A673 (cell line): ENCODE measurements around the gene C3orf52. TPM values are rescaled to one million over a fixed set of nuclear protein-coding genes. Genes with fewer than 3 reads are reported as not detected.
"Not testable (repeated sequence)": the region's sequence is repeated elsewhere in the genome, so short reads cannot be mapped to it uniquely, and the experiment has no call there.

Experiments
- Bru-seq: library from RNA; stranded (reverse); fragments of 400-500 nt; gene quantifications from one replicate; lab custom pipeline; 2021; lab: Mats Ljungman, UMichigan
- BruChase-seq, 2 experiments: library from RNA; stranded (reverse); fragments of 400-500 nt; gene quantifications; one replicate each; lab custom pipeline; 2021; lab: Mats Ljungman, UMichigan
- BruUV-seq: library from RNA; stranded (reverse); fragments of 400-500 nt; replicated peaks from 2 replicates; lab custom pipeline; 2021; lab: Mats Ljungman, UMichigan
- CTCF ChIA-PET: fragments of 300-600 bp; sonication (Branson Sonifier 250); formaldehyde crosslinking; loops from one replicate; lab custom pipeline; 2022; ENCODE audit warnings: antibody characterized with exemption; lab: Charles Lee
- POLR2A ChIA-PET: fragments of 300-600 bp; sonication (Branson Sonifier 250); formaldehyde crosslinking; loops from one replicate; lab custom pipeline; 2022; ENCODE audit warnings: antibody characterized with exemption; ENCODE audit not compliant: low non-redundant PET; lab: Charles Lee
- DNase-seq: peaks from one replicate; pipeline ENCODE4 v3.0.0-alpha.2; 2015; ENCODE audit warnings: low spot score
- H3K27ac ChIP-seq: fragments of 200-600 bp; sonication (generic); 2 replicates; pipeline ENCODE4 v1.5.1; 2016; ENCODE audit warnings: mixed run types, low read depth, mild to moderate bottlenecking, mixed read lengths, antibody characterized with exemption, low read length; ENCODE audit not compliant: poor library complexity, severe bottlenecking
- H3K27me3 ChIP-seq: fragments of 200-600 bp; sonication (generic); replicated peaks from 2 replicates; pipeline ENCODE4 v1.6.1; 2017; ENCODE audit warnings: mixed run types, low read depth, mild to moderate bottlenecking, mixed read lengths, antibody characterized with exemption, low read length; ENCODE audit not compliant: insufficient read depth, poor library complexity
- H3K36me3 ChIP-seq: fragments of 200-600 bp; sonication (generic); 2 replicates; pipeline ENCODE4 v1.6.1; 2016; ENCODE audit warnings: mixed run types, mild to moderate bottlenecking, mixed read lengths, antibody characterized with exemption, low read length; ENCODE audit not compliant: insufficient read depth, poor library complexity, severe bottlenecking
- H3K4me1 ChIP-seq: fragments of 200-600 bp; sonication (generic); 2 replicates; pipeline ENCODE4 v1.6.1; 2017; ENCODE audit warnings: mixed run types, mild to moderate bottlenecking, mixed read lengths, antibody characterized with exemption, low read length; ENCODE audit not compliant: insufficient read depth, poor library complexity, severe bottlenecking
- H3K4me3 ChIP-seq: fragments of 200-600 bp; sonication (generic); 2 replicates; pipeline ENCODE4 v1.5.1; 2016; ENCODE audit warnings: low read depth, mixed run types, mild to moderate bottlenecking, mixed read lengths, low read length; ENCODE audit not compliant: poor library complexity, severe bottlenecking
- H3K9me3 ChIP-seq: fragments of 200-600 bp; sonication (generic); 2 replicates; pipeline ENCODE4 v1.6.1; 2016; ENCODE audit warnings: mixed run types, low read depth, mild to moderate bottlenecking, mixed read lengths, antibody characterized with exemption, low read length; ENCODE audit not compliant: poor library complexity, severe bottlenecking
- CTCF ChIP-seq: fragments of 300-800, 200-600 bp; sonication (generic); conservative IDR thresholded peaks from 2 replicates; pipeline ENCODE4 v1.5.1; 2017; ENCODE audit warnings: low read depth, mild to moderate bottlenecking, antibody characterized with exemption, low read length, moderate library complexity, mixed read lengths
- EZH2 ChIP-seq: fragments of 200-600 bp; sonication (generic); IDR thresholded peaks from 2 replicates; pipeline ENCODE4 v1.6.1; 2017; ENCODE audit warnings: borderline replicate concordance, low read depth, mild to moderate bottlenecking, mixed read lengths, antibody characterized with exemption, low read length; ENCODE audit not compliant: poor library complexity, severe bottlenecking
- intact Hi-C: fragments of 100-400 bp; cut with micrococcal nuclease; formaldehyde crosslinking; loops from one replicate; pipeline ENCODE4 v1.10.0; 2022; ENCODE audit not compliant: unreplicated experiment
- long read RNA-seq: library from polyadenylated mRNA; stranded (forward); transcript quantifications from one replicate; pipeline ENCODE4 v2.0.0, GENCODE V29; 2022
- total RNA-seq: library from RNA; stranded (reverse); gene quantifications from 2 replicates; pipeline ENCODE4 v1.2.3, GENCODE V29; 2021

C3orf52 gene
- total RNA-seq (0.73 and 1.0 TPM in 2 replicates), Bru-seq, nascent RNA (percentile 37 among the genes with signal in this experiment), BruChase-seq, experiment 1, labeled RNA remaining after a 2-hour chase (percentile 33 among the genes with signal in this experiment), BruChase-seq, experiment 2, labeled RNA remaining after a 6-hour chase (percentile 29 among the genes with signal in this experiment)
- long read RNA-seq, partial matches to known transcripts: 0 of 2 reads
- long read RNA-seq, other reads (novel, unspliced or antisense): 1 of 2 reads

GRCh38 chr3:112086076-112086854 is at the start of gene C3orf52:
Gene C3orf52 (plus strand): TSS chr3:112086389. CDS start chr3:112086408, 19 bp downstream.
- Histone ChIP-seq H3K4me1 (peaks cover 10% of the 10 kb centered on the region), H3K27ac (no peak within 1 kb of the TSS), H3K4me3 (peak within 1 kb of the TSS; percentile 41), H3K9me3 (no peaks in the 10 kb centered on the region), H3K27me3 (no peaks in the 10 kb centered on the region), H3K36me3 (no peaks in the 10 kb centered on the region)
- DNase-seq: peak; percentile 61
- TF ChIP-seq CTCF (no peak), EZH2 (no peak)
- BruUV-seq: no TSS peak
- ChIA-PET POLR2A (no interaction called here), CTCF (no interaction called here)
- intact Hi-C loops: no loop called here

GRCh38 chr3:112037194-112037593 is 49.0 kb upstream of the C3orf52 start:
- H3K27ac ChIP-seq, intact Hi-C loops, POLR2A ChIA-PET, H3K36me3 ChIP-seq, H3K4me3 ChIP-seq, H3K27me3 ChIP-seq, CTCF ChIA-PET, H3K4me1 ChIP-seq, H3K9me3 ChIP-seq, DNase-seq, BruUV-seq: not testable (repeated sequence)

- ChIA-PET POLR2A (no interaction called here), CTCF (no interaction called here)
- no peak for DNase-seq
- Histone ChIP-seq H3K36me3 (no peaks in the 10 kb centered on the region), H3K27ac (no peak overlapping the region), H3K4me1 (no peaks in the 10 kb centered on the region), H3K4me3 (no peak overlapping the region), H3K9me3 (no peaks in the 10 kb centered on the region), H3K27me3 (no peaks in the 10 kb centered on the region)
- BruUV-seq: no TSS peak
- TF ChIP-seq CTCF (no peak), EZH2 (no peak)
- intact Hi-C loops: no loop called here
These were observed 47.3 kb upstream of the C3orf52 start for GRCh38 chr3:112038863-112039262.
